Activated CD4-positive, alpha-beta T cell treated with anti-CD3 and anti-CD28 coated beads for 24 hours (primary cell): Measurements from ENCODE around the gene EGLN3.

Experiments used
- DNase-seq, 2 donors: peaks; one replicate each; pipeline ENCODE4 v3.0.0-alpha.2; 2020; ENCODE audit warnings: low read depth in 2 of 2

EGLN3 gene

DNA sequence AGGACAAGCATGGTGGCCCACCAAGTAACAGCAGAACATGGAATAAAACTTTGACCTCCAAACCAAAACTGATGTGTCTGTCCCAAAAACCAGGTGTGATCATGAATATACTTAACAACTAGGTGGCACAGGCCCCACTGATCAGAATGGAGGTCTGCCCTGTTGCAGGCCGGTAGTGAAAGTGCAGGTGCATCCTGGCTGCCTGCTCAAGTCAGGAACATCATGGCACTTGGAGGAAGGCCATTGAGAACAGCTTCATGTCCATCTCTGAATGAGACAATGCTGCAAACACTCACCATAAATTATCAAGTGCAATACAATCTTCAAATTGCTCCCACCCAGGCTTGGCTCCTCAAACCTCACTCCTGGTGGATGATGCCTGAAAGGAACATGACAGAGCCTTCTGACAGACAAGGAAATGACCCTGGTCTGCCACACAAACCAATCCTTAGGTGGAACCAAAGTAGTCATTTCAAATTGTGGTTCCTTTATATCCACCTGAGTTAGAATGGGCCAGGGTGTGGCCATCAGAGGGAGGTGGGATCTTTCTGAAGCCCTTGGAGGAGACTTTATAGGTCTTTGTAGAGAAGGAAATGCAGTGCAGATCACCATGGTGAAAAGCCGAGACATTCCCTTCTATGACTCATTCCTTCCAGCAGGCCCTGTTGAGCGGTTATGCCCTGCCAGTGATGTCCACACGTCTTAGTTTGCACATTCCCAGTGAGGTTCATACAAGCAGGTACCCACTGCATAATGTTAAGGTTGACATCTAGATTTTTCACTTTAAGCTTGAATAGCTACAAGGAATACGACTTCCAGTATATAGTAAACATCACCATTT lies 36.0 kb downstream of the EGLN3 start:
- no peak for DNase-seq

DNA sequence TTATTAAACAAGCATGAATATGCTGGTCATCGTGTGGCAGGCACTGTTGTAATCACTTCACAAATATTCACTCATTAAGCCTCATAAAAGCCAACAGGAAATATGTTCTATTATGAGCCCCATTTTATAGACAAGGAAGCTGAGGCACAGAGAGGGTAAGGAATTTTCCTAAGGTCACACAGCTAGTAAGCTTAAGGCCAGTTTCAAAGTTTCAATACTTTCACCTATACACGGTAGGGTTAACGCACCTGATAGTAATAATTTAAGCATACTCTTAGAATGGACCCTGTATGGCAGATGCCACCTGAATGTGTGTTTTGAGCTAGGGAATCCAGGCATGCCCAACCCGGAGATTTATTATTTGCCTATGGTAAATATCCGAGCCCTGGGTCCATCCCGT lies 39.8 kb downstream of the EGLN3 start:
- no peak for DNase-seq

- no peak for DNase-seq
Observed at GRCh38 chr14:33910435-33910834, 40.4 kb downstream of the EGLN3 start.

- DNase-seq: no peak
Observed at GRCh38 chr14:33909380-33910084, 41.3 kb downstream of the EGLN3 start.

GRCh38 chr14:33908540-33909223 lies 42.2 kb downstream of the EGLN3 start:
- no peak for DNase-seq

DNA sequence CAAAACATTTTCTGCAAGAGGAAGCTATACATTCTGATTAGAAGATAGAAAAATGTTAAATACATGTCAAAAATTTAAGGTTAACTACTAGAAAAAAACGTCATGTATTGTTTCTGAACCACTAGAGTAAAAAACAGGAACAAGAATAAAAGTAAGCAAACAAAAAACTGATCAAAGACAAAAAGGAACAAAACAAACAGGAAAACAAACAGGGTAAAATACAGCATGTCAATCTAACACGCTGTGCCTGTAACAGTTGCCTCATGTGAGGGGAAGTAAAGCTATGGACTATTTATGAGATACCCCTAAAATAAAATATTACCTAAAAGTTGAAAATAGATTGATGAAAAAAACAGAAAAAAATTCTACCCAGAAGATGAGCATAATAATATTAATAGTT lies 43.9 kb downstream of the EGLN3 start:
- no peak for DNase-seq

DNA sequence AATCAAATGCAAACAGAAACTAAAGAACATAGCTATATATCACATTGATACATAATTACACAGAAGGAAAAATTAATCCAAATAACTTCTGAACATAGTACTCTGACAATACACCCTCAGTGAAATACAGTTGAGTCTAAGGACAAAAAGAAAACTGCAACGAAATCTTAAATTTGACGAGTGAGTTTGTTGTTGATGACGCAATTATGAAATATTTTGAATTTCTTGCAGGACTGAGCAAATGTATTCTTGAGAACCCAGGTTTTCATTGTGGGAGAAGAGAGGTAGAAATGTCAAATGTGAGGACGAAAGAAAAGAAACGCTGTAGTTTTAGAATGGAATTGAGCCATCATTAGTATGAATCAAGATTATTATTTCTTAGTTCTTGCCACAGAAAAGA lies 46.3 kb downstream of the EGLN3 start:
- no peak for DNase-seq

DNA sequence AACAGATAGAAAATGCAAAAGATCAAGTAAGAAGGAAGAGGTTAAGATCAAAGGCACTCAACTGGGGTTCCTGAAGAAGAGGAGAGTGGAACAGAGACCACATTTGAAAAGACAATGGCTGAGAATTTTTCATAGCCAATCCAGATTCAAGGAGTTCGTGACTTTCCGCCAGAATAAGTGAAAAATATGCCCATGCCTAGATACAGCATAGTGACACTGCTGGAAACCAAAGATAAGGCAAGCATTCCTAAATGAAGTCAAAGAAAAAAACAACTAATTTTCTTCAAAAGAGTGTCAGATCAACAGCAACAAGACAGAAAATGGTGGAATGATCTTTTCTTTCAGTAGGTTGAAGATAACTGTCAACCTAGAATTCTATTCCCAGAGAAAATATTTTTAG lies 47.5 kb downstream of the EGLN3 start:
- DNase-seq: no peak

- no peak for DNase-seq
Observed at GRCh38 chr14:33902363-33902762, 48.5 kb downstream of the EGLN3 start.

DNA sequence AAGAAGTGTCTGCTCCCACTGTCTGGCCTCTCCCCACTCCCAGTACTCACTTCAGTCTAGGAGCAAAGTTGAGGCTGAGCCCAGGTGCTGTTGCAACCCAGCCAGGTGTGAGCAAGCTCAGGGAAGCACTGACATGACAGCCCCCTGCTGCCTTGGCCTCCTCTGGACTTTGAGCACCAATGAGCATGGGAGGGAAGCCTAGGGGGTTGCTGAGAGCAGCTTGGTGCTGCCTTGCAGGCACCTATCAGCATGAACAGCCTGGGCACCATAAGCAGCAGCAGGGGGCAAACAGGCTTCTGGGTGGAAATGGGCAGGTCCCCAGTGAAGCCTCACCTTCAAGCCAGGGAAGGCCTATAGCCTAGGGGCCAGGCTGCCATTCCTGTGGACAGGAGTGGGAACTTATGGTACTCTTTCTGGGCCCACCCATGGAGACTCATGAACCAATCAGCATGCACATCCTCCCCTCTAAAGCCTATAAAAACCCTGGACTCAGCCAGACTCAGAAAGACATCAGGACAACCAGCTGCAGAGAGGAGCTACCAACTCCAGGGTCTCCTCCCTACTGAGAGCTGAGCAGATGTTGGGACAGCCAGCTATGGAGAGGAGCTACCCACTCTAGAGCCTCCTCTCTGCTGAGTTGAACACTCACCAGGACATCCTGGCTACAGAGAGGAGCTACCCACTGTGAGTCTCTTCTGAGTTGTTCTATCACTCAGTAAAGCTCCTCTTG lies 49.3 kb downstream of the EGLN3 start:
- DNase-seq: no peak

GRCh38 chr14:33900706-33901105 lies 50.2 kb downstream of the EGLN3 start:
- DNase-seq: no peak

DNA sequence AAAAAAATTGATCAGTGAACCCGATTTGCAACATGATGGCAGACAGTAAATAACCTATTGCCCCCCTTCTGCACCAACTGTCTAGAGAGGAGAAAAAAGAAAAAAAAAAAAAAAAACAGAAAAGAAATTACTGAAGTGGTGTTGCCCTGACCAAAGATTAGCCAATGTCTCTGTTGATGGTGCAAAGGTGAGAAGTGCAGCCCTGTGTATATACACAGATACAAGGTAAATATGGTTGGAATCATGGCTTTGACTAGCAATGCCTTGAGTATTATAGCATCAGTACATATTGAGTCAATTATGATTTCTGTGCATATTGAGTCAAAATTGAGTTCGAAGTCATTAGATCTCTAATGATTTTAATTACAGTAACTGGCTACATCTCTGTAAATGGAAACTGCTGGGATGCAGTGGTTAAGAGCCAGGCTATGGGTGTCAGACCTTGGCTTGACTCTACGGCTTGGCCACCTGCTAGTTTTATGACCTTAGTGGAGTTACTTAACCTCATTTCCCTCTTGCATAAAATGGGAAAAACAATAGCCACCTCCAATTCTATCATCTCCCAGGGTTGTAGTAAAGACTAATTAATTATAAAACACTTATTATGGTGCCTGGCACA lies 51.0 kb downstream of the EGLN3 start:
- no peak for DNase-seq

DNA sequence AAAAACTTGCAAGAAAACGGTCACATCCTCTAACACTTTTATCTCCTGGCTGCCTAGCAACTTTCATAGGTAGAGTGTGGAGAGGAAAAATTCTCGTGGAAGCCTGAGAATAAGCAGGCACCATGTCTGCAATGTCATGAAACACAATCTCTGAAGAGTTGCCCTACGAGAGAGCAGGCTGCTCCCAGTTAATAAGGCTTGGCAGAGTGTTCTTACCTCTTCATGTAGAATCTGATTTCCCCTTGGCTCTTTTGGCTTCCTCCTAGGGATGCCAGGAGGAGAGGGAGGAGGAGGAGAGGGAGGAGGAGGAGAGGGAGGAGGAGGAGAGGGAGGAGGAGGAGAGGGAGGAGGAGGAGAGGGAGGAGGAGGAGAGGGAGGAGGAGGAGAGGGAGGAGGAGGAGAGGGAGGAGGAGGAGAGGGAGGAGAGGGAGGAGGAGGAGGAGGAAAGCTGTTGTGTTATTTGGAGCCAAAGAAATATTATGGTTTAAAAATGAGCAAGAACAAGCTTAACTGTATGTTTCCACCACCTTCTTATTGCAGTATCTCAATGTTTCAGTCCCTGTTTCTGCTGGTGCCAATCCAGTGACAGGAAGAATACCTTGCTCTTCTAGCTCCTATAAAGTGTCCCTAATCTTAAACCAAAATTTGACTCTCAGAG lies 52.9 kb downstream of the EGLN3 start:
- DNase-seq: no peak

- no peak for DNase-seq
Observed at GRCh38 chr14:33897382-33897781, 53.5 kb downstream of the EGLN3 start.

- DNase-seq: no peak
Observed at GRCh38 chr14:33894339-33894738, 56.5 kb downstream of the EGLN3 start.

GRCh38 chr14:33891700-33892099 lies 59.2 kb downstream of the EGLN3 start:
- DNase-seq: no peak

DNA sequence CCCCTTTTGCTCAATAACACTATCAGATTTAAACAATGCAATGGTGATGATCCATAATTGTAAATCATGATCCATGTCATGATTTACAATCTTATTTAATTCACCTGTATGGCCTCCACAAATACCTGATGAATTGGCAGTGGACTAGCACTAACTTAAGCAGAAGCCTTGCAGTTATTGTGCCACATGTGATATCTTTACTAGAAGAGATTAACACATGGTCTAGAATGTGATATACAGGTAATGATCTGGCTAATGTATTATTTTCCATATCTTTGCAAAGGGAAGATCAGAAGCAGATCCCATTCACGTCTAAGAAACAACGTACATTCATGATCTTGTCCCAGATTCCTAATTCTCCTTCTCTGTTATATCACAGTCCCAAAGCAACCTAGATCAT lies 66.0 kb downstream of the EGLN3 start:
- no peak for DNase-seq

- no peak for DNase-seq
Observed at GRCh38 chr14:33880330-33880729, 70.5 kb downstream of the EGLN3 start.

- DNase-seq: no peak
Observed at GRCh38 chr14:33879684-33880286, 71.1 kb downstream of the EGLN3 start.

DNA sequence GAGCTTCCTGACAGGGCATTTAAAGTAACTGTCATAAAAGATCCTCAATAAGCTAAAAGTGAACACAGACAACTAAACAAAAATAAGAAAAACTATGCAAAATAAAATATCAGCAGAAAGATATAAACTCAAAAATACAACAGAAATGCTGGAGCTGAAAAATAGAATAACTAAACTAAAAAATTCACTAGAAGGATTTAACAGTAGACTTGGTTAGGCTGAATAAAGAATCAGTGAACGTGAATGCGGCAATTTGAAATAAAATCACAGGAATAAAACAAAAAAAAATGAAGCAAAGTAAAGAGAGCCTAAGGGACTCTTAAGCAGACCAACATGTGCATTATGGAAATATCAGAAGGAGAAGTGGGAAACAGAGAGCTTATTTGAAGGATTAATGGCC lies 74.6 kb downstream of the EGLN3 start:
- DNase-seq: no peak
